GM18502 (cell line): ENCODE data around the gene SLC46A1.
"Not testable (repeated sequence)": the region's sequence is repeated elsewhere in the genome, so short reads cannot be mapped to it uniquely, and the experiment has no call there.

Experiments used
- ATAC-seq: cut with Tn5 transposase; IDR thresholded peaks from one replicate; pipeline ENCODE4 v1.9.1; 2021; ENCODE audit warnings: mild to moderate bottlenecking; ENCODE audit not compliant: unreplicated experiment, poor library complexity

The SLC46A1 gene

DNA sequence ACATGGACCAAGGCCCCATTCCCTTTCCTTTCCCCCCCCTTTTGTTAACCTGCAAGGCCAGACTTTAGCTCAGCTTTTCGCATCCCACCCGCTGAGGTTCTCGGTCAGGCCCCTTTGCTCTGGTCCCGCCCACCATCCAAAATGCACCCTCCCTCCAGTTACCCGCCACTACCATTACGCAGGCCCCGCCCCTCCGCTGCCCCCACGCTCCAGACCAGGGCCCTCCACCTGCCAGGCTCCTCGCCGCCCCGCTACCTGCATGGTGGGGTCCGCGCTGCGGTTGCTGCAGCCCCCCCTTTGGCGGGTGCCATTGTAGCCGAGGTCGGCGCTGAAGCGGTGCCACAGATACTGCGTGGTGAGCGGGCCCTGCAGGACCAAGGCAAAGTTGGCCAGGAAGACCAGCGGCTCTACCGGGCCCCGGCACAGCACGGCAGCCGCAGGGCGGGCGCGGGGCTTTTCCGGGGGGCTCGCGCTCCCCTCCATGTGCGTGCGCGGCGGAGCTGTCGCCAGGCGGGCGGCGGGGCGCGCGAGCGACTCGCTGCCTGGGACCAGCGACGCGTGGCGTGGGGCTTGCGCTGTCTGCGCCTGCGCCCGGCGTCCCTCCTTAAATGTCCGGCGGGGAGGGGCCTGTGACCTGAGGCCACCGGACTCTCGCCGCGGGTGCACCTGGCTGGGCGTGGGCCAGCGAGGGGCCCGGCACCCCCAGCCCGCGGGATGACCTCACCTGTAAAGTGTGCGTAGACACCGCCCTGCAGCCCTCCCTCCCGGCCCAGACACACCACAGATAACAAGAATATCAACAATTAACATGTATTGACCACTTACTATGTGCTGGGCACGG, at the start of gene SLC46A1:
TSS of gene SLC46A1 (minus strand) at position 581 of the 841 bp plus-strand sequence. CDS start at position 483, 98 bp downstream.
- no peak for ATAC-seq

DNA sequence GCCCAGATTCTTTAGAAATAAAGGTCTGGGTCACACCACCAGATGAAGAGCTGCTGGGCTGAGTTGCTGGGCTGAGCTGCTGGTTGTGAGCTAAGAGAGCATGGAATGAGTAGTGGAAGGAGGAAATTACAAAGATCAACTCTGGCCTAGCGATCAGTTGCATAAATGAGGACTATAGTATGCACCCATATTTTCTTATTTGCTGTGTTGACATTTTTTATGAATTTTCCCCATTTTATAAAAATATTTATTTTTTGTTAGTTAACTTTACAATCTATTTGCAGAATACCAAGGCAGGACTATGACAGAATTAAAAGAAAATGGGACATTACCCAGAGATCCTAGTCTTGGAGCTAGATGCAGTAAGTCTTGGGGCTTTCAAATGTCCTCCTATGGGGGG, 43.8 kb upstream of the SLC46A1 start:
- ATAC-seq, result no peak

DNA sequence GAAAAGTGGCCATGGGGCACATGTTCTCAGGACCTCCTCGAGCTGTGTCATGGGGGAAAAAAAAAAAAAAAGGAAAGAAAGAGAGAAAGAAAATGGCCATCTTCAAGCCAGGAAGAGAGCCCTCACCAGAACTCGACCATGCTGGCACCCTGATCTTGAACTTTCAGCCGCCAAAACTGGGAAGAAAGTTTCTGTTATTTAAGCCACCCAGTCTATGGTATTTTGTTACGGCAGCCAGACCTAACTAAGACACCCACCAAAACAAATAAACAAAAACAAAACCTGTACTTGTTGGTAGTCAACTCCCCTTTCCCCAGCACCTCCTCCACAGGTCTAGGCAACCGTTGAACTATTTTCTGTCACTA, 41.4 kb upstream of the SLC46A1 start:
- no peak for ATAC-seq

DNA sequence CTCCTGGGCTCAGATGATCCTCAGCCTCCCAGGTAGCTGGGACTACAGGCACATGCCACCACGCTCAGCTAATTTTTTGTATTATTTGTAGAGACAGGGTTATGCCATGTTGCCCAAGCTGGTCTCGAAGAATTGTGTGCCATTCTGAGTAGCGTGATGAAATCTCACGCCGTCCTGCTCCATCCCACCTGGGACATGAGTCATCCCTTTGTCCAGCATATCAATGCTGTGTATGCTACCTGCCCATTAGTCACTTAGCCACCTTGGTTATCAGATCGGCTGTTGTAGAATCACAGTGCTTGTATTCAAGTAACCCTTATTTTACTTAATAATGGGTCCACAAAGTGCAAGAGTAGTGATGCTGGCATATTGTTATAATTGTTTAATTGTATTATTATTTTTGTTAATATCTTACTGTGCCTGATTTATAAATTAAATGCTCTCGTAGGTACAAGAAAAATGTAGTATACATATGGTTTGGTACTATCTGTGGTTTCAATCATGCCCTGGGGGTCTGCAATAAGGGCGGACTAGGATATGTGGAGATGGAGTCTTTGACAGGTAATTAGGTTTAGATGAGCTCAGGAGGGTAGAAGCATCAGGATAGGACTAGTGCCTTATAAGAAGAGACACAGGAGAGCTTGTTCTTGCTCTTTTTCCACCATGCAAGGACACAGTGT, 40.8 kb upstream of the SLC46A1 start:
- no peak for ATAC-seq

DNA sequence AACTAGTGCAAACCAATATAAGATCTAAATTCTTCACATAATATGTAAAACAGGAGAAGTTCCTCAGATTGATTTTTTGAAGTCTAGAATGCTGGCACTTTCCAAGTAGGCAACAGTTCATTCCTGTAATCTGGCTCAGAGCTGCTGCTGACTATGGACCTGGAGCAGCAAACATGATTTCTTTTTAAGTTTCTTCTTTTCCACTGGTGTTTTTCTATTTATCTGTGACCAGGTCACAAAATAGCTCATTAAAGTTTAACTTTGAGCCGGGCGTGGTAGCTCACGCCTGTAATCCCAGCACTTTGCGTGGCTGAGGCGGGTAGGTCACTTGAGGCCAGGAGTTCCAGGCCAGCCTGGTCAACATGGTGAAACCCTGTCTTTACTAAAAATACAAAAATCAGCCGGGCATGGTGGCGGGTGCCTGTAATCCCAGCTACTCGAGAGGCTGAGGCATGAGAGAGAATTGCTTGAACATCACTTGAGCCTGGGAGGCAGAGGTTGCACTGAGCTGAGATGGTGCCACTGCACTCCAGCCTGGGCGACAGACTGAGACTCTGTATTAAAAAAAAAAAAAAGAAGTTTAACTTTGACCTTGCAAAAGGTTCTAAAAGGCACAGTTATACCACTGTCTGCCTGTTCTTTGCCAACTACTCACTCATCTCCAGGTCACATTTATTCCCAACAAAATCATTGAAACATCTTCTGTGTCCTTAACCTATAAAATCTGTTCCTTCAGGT, 38.1 kb upstream of the SLC46A1 start:
- ATAC-seq, result no peak

DNA sequence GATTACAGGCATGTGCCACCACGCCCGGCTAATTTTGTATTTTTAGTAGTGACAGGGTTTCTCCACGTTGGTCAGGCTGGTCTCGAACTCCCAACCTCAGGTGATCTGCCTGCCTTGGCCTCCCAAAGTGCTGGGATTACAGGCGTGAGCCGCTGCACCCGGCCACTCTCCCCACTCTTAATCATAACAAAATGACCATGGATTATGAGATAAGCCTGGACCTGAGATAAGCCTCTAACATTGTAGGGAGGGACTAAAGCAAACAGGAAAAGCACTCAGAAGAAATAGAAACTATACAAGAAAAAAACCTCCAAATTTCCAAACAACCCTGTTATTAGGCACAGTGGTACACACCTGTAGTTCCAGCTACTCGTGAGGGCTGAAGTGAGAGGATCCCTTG, 28.3 kb upstream of the SLC46A1 start:
- not testable (repeated sequence) for ATAC-seq

DNA sequence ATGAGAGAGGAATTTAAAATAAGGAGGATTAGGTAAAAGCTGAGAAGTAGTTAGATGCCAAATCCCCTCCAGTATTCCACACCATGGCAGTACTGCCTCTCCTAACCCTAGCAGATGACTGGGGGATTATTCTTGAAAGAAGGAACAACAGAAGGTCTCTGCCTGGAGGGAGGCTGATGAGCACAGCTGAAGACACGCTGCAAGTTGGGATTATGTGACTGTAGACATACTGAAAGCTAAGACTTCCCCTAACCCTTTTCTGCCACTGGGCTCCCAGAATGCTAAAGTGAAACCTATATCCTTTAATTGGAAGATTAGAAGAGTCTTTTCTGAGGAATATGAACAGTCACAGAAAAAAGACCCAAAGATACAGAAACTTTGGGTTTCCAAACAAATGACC, 27.7 kb upstream of the SLC46A1 start:
- no peak for ATAC-seq

DNA sequence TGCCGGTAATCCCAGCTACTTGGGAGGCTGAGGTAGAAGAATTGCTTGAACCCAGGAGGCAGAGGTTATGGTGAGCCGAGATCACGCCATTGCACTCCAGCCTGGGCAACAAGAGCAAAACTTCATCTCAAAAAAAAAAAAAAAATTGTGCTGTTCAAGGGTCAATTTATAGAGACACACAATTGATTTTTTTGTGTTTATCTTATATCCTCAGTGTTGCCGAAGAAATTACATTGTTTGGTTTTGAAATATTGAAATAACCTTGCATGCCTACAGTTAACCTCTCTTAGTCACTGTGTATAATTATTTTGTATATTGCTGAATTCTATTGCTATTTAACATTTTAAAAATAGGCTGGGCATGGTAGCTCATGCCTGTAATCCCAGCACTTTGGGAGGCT, 22.0 kb upstream of the SLC46A1 start:
- not testable (repeated sequence) for ATAC-seq

DNA sequence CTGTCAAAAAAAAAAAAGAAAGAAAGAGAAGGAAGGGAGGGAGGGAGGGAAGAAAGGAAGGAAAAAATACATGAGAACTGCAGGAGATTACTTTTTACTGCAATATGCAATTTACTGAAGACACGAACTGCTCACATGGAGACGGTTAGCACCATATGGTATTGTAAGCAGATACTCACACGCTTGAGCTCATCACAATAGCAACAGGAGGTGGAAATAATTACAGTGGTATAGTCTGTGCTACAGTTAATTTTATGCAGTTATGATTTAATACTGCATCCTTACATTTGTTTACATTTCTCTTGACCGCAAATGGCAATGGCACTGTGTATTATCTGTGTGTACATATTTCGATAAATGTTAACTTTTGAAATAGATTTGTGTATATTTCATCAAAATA, 21.4 kb upstream of the SLC46A1 start:
- ATAC-seq, result no peak

DNA sequence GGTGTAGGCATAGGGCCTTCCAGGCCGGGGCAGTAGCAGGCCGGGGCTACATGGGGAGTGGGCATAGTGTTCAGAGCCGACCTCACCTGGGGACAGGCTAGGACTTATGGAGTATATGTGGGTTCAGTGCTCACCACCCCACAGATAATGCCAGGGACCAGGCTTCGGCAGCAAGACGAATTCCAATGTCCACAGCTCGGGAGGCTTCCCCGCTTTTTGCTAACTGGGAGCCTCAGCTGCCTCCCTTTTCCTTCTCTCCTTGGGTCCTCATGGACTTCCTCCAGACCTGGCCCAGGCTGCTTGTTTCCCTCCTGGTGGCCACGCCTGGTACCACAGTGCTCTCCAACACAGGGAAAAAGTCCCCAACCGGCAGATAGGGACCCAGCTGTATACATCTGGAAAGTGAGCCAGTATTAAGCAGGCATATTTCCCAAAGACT, 20.1 kb upstream of the SLC46A1 start:
- ATAC-seq, result no peak

DNA sequence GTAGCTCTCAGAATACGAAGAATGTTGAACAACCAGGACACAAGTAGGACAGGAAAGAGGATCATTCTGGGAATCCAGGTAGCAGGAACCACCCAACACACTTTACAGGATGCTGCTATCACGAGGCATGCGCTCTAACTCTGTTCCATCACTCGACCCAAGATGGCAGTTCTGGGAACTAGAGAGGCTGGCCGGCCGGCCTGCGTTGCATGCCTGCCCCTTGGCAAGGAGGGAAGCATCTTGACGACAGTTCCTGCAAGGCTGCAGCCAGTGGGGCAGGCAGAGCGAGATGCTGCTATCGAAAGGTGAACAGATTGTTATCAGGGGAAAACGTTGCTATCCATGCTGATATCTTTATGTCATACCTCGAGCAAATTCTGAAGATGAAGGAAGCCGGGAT, 19.2 kb upstream of the SLC46A1 start:
- no peak for ATAC-seq

DNA sequence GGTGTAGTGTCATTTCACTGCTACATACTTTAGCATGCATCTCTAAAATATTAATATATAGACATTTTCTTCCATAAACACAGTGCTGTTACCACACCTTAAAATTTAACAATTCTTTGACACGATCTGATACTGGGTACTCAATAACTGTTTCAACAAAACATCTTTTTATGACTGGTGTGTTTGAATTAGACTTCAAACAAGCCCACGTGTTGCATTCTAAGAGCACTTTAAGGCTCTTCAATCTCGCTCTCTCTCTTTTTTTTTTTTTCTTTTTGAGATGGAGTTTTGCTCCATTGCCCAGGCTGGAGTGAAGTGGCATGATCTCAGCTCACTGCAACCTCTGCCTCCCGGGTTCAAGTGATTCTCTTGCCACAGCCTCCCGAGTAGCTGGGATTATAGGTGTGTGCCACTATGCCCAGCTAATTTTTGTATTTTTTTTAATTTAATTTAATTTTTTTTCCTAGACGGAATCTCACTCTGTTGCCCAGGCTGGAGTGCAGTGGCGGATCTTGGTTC, 15.8 kb upstream of the SLC46A1 start:
- no peak for ATAC-seq

DNA sequence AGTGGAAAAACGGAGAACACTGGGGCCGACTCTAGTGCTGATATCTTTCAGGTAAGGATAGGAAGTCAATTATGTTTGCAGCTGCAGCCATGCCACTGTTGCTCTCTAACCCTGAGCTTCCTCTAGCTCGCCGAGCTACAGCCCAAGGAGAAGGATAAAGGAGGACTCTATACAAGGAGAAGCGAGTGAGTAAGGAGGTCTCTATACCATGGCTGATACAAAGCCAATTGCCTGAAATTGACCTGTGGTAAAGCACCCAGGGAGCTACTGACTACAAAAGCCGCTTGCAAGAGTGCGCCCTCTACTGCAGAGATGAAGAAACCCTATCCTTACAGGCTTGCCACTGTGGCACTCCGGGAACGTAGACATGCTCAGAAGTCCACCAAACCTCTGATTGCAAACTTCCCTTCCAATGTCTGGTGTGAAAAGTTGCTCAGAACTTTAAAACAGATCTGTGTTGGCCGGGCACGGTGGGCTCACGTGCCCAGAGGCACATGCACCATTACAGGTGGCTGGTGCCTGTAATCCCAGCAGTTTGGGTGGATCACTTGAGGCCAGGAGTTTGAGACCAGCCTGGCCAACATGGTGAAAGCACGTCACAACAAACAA, 10.8 kb upstream of the SLC46A1 start:
- ATAC-seq, result peak; percentile 60

DNA sequence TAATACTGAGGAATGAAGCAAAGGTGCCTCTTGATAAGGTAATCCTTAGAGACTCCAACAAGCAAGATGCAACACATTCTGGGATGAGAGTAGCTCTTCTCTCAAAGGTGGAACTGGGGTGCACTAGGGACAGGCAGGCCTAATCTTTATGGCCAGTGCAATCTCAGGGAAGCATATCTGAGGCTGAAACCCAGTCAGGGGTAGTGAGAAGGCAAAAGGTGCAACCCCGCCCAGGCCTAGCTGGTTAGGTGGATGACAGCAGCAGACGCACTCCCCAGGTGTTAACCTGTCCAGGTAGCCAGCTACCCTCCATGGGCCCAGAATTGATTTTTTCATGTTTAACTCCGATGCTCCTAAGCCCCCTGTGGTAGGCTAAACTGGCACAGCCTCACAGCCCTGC, 9.9 kb upstream of the SLC46A1 start:
- ATAC-seq, result no peak

DNA sequence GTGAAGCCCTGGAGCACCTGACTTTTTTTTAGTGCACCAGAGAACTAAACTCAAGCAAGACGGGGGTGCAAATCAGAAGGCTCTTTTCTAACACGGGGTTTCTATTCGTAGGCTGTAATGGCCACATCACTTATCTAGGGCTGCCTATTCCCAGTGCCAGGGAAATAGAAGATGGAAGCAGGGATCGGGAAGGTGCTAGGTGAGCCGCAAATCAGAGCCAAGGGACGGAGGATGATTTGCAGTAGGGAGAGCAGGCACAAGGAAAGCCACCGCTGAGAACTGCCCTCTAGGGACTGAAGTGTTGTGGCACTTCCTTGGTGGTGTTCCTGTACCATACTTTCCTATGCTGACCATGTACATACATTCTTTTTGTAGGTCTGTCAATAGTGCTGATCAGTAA, 7.8 kb upstream of the SLC46A1 start:
- ATAC-seq, result no peak

DNA sequence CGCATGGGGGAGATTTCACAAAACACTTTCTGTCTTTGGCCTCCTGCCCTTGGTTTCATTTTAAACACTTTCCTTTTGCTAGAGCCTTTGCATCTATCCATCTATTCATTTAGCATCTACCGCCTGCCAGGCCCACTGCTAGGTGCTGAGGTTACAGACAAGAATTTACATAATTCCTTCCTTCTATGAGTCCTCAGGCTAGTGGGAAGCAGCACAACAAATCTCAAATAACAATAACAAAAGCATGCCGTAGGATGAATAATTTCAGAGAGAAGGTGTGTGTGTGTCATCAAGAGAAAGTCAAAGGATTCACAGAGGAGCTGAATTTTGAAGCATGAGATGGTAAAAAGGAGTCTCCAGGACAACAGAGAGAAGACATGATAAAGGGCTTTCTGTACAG, 6.1 kb upstream of the SLC46A1 start:
- ATAC-seq, result no peak

DNA sequence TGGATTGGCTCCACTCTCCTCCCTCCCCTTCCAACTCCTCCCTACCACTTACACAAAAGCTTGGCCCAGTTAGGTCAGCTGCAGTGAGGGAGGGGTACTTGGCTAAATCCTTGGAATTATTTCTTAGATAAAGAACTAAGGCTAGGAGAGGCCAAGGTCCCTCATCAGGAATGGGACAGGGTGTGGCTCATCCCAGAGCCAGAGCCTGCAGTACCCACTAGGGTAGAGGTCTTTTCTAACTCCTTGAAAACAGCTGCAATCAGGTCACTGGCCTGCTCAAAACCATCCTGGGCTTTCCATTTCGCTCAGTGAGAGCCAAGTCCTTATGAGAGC, 1.9 kb upstream of the SLC46A1 start:
- ATAC-seq, result no peak

DNA sequence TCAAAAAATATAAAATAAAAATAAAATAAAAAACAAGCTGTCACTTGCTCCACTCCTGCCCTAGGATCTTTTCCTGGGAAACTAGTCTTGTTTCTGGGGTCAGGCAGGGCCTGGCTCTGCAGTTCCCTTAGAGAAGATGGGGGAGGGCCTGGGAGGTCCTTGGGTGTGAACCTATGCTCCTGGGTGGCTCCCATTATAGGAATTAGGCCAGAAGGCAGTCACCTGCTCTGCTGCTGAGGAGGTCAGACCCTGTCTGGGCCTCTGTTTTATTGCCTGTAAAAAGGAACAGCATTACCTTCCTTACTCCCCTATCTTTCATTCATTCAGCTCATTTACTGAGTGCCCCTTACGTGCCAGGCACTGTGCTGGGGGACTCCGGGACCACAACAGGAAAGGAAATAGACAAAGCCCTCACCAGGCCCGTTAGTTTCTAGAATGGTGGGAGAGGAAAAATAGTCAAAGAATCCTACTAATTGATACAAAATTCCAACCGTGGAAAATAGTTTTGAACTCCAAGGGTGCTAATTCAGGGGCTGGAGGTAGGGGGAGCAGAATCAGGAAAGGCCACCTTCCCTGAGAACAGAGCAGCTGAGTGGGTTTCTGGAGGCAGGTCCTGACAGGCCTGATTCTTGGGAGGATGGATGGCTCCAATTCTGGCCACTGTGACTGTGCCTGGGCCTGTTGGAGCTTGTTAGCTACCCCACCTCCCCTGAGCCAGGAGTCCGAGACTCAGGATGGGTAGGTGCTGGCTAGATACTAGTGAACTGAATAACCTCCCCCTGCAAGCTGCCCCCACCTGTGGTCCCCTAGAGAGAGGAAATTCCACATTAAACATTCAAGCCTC, 1.3 kb upstream of the SLC46A1 start:
- ATAC-seq, result no peak

DNA sequence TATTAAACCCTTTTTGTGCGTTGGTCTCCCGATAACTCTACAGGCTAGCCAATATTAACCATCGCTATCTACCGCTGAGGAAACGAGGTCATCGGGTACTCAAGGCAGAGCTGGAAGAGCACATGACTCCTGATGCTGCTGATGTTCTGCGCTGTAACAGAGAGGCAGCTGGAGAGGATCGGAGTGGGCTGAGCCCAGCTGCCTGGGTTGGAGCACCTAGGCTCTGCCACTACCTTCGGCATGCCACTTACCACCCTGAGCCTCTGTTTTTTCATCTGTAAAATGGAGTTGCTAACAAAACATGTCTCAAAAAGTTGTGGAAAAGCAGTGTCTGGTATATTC, 432 bp upstream of the SLC46A1 start:
- no peak for ATAC-seq
